ENCODE results near the gene USP4. TPM values are rescaled to one million over a fixed set of nuclear protein-coding genes. Genes with fewer than 3 reads are reported as not detected.

The USP4 gene
- polyA plus RNA-seq, 3 donors: 68.6 to 125 (median 78.9) TPM

- Histone ChIP-seq H3K79me2 (ENCODE audit: insufficient read depth, low read length) (peaks cover 99% of the 10 kb centered on the region), H2AFZ (ENCODE audit: insufficient read depth, low read depth, low read length, poor library complexity, severe bottlenecking) (peak overlapping the region; percentile 10), H3K9me3 (replicated peaks in 1 of 2; ENCODE audit: control insufficient read depth in 1 of 2, insufficient read depth in 1 of 2, low read length in 2 of 2) (no peaks in the 10 kb centered on the region), H3K36me3 (replicated peaks in 1 of 2; ENCODE audit: control insufficient read depth in 1 of 2, insufficient read depth in 2 of 2, low read length in 2 of 2) (peaks cover 8 to 18% of the 10 kb centered on the region in 2 donors), H3K4me1 (ENCODE audit: control insufficient read depth in 1 of 2, insufficient read depth in 2 of 2, low read length in 2 of 2) (peaks cover 44 to 60% of the 10 kb centered on the region in 2 donors), H3K27ac (ENCODE audit: low read depth in 1 of 2, low read length in 2 of 2) (peak overlapping the region; percentile 73 to 85), H4K20me1 (ENCODE audit: insufficient read depth, low read length) (peaks cover 98% of the 10 kb centered on the region), H3K4me3 (replicated peaks in 1 of 3; ENCODE audit: low read depth in 2 of 3, low read length in 3 of 3) (peak overlapping the region in 2 of 3 experiments; percentile 10 to 52), H3K4me2 (replicated peaks; ENCODE audit: extremely low read depth, low read length, poor library complexity, severe bottlenecking) (peak overlapping the region; percentile 65), H3K27me3 (ENCODE audit: control insufficient read depth in 2 of 2, insufficient read depth in 2 of 2, low read length in 2 of 2) (no peaks in the 10 kb centered on the region), H3K9ac (ENCODE audit: insufficient read depth, low read length, poor library complexity, severe bottlenecking) (peak overlapping the region; percentile 27)
- intact Hi-C loops (cut with micrococcal nuclease): loop anchor here in 1 of 2 donors (5.0 kb wide), 1 partner anchor 44 kb away; the partner anchor contains the start of gene USP4
- peaks cover 0 to 3% (median 2%) of the 10 kb centered on the region in 3 donors for H3K27me3 Mint-ChIP-seq (ENCODE audit: low read depth in 3 of 3)
- TF ChIP-seq CTCF (IDR thresholded peaks at IDR 0.05): no peak
- WGBS (ENCODE audit: insufficient coverage): 6% methylated on average over 5 of the region's 11 CpGs
- no peaks in the 10 kb centered on the region for H3K9me3 Mint-ChIP-seq
- peak; percentile 60 to 81 (median 75) for DNase-seq
- H3K36me3 Mint-ChIP-seq: peaks cover 6 to 27% of the 10 kb centered on the region in 2 donors
- peak overlapping the region; percentile 20 to 61 for H3K4me3 Mint-ChIP-seq
- peak overlapping the region; percentile 85 to 98 (median 95) for H3K27ac Mint-ChIP-seq
- H3K4me1 Mint-ChIP-seq: peaks cover 66% of the 10 kb centered on the region
Measured at GRCh38 chr3:49386056-49386756, 46.4 kb upstream of the USP4 start.

- peak overlapping the region; percentile 10 for H2AFZ ChIP-seq (ENCODE audit: insufficient read depth, low read depth, low read length, poor library complexity, severe bottlenecking)
- no peak for TF ChIP-seq CTCF (IDR thresholded peaks at IDR 0.05)
- H3K27ac ChIP-seq (ENCODE audit: low read depth in 1 of 2, low read length in 2 of 2): peak overlapping the region in 1 of 2 donors; percentile 85
- H3K27me3 Mint-ChIP-seq (ENCODE audit: low read depth in 3 of 3): peaks cover 0 to 3% (median 2%) of the 10 kb centered on the region in 3 donors
- peaks cover 8 to 18% of the 10 kb centered on the region in 2 donors for H3K36me3 ChIP-seq (replicated peaks in 1 of 2; ENCODE audit: control insufficient read depth in 1 of 2, insufficient read depth in 2 of 2, low read length in 2 of 2)
- no peak overlapping the region for H3K9ac ChIP-seq (ENCODE audit: insufficient read depth, low read length, poor library complexity, severe bottlenecking)
- H3K36me3 Mint-ChIP-seq: peaks cover 6 to 26% of the 10 kb centered on the region in 2 donors
- H3K79me2 ChIP-seq (ENCODE audit: insufficient read depth, low read length): peaks cover 99% of the 10 kb centered on the region
- H3K4me1 ChIP-seq (ENCODE audit: control insufficient read depth in 1 of 2, insufficient read depth in 2 of 2, low read length in 2 of 2): peaks cover 44 to 60% of the 10 kb centered on the region in 2 donors
- H3K4me3 Mint-ChIP-seq: no peak overlapping the region
- no peaks in the 10 kb centered on the region for H3K27me3 ChIP-seq (ENCODE audit: control insufficient read depth in 2 of 2, insufficient read depth in 2 of 2, low read length in 2 of 2)
- H4K20me1 ChIP-seq (ENCODE audit: insufficient read depth, low read length): peaks cover 98% of the 10 kb centered on the region
- H3K9me3 ChIP-seq (replicated peaks in 1 of 2; ENCODE audit: control insufficient read depth in 1 of 2, insufficient read depth in 1 of 2, low read length in 2 of 2): no peaks in the 10 kb centered on the region
- H3K4me1 Mint-ChIP-seq: peaks cover 66% of the 10 kb centered on the region
- H3K27ac Mint-ChIP-seq: peak overlapping the region; percentile 85 to 98 (median 95)
- DNase-seq: no peak
- peak overlapping the region; percentile 65 for H3K4me2 ChIP-seq (replicated peaks; ENCODE audit: extremely low read depth, low read length, poor library complexity, severe bottlenecking)
- H3K4me3 ChIP-seq (replicated peaks in 1 of 3; ENCODE audit: low read depth in 2 of 3, low read length in 3 of 3): peak overlapping the region in 1 of 3 experiments; percentile 52
- WGBS (ENCODE audit: insufficient coverage): no CpG with 5 or more reads among the region's 1 CpG
- H3K9me3 Mint-ChIP-seq: no peaks in the 10 kb centered on the region
- intact Hi-C loops (cut with micrococcal nuclease): loop anchor here in 1 of 2 donors (5.0 kb wide), 1 partner anchor 43 kb away; the partner anchor contains the start of gene USP4
Measured at GRCh38 chr3:49385617-49386016, 45.8 kb upstream of the USP4 start.

Measured in CD14-positive monocyte (primary cell).